Measurements from ENCODE around the gene CCDC170. TPM values are rescaled to one million over a fixed set of nuclear protein-coding genes. Genes with fewer than 3 reads are reported as not detected.
A peak's percentile ranks its signal among the peaks of the same experiment; 100 is the strongest.

CCDC170 gene
- total RNA-seq, 1 experiment from 2014 or later = 0.12 TPM

DNA sequence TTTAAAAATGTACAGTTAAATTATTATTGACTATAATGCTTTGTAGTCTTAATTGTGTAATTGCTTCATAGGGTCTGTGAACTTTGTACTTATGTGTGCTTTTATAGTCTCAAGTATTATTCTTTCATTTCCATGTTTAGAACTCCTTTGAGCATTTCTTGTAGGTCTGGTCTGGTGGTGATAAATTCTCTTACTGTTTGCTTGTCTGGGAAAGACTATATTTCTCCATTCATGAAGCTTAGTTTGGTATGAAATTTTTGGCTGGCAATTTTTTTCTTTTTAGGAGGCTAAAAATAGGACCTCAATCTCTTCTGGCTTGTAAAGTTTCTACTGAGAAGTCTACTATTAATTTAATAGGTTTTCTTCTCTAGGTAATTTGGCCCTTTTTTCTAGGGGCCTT is 67.4 kb downstream of the CCDC170 start:
- Histone ChIP-seq H2AFZ (ENCODE audit: low read depth, low read length, poor library complexity, severe bottlenecking) (no peak overlapping the region), H3K4me1 (ENCODE audit: control insufficient read depth in 1 of 2, insufficient read depth in 2 of 2, low read length in 2 of 2) (no peaks in the 10 kb centered on the region), H3K4me3 (replicated peaks in 1 of 2; ENCODE audit: low read depth in 1 of 2, low read length in 2 of 2) (no peak overlapping the region), H3K9me2 (ENCODE audit: insufficient read depth) (no peaks in the 10 kb centered on the region), H3K79me2 (ENCODE audit: insufficient read depth, low read length) (no peaks in the 10 kb centered on the region), H3K27me3 (ENCODE audit: insufficient read depth, low read length) (no peaks in the 10 kb centered on the region), H3K36me3 (ENCODE audit: control insufficient read depth in 1 of 2, insufficient read depth in 2 of 2, low read length in 2 of 2) (no peaks in the 10 kb centered on the region), H3K9ac (ENCODE audit: low read length) (no peak overlapping the region), H3K4me2 (ENCODE audit: low read length) (no peak overlapping the region), H3K9me3 (ENCODE audit: control insufficient read depth in 1 of 2, insufficient read depth in 1 of 2, low read depth in 1 of 2, low read length in 2 of 2) (peaks cover 0 to 9% of the 10 kb centered on the region in 2 experiments; a peak in 2 of 4 replicates), H4K20me1 (ENCODE audit: insufficient read depth) (no peaks in the 10 kb centered on the region), H3K27ac (ENCODE audit: low read depth, low read length) (no peak overlapping the region)
- DNase-seq (ENCODE audit: low read depth, low spot score) (no peak), ATAC-seq (no peak)
- peak; percentile 84; the same call in 1 of the 2 replicates for TF ChIP-seq CBX3 (IDR thresholded peaks at IDR 0.05; ENCODE audit: low read depth)
- no peak for TF ChIP-seq ZFX (IDR thresholded peaks at IDR 0.05)
- ChIA-PET CTCF (no interaction called here), RAD21 (ENCODE audit: low non-redundant PET in 1 of 2, low total read pairs in 2 of 2, uncharacterized antibody in 2 of 2, unreplicated experiment in 2 of 2) (no interaction called here), POLR2A (no interaction called here)
- intact Hi-C loops (cut with micrococcal nuclease) = no loop called here
- no TSS peak for BruUV-seq (replicated peaks)

DNA sequence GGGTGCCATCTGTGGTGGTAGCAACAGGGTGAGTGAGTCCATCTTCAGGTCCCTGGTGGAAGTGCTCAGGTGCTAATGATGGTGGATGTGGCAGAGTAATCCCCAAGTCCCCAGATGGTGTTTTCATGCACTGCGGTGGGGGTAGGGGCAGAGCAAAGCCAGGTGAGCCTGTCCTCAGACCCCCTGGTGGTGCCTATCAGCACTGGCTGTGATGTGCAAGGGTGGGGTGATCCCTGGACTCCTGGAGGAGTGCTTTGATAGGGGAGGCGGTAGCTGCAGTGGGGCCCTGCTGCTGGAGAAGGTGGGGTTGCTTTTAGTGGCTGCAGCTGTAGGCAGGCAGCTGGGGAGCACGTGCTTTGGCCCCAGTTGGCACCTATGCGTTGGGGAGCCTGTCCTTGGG is 70.8 kb downstream of the CCDC170 start:
- Histone ChIP-seq H3K27me3 (ENCODE audit: insufficient read depth, low read length) (no peaks in the 10 kb centered on the region), H3K79me2 (ENCODE audit: insufficient read depth, low read length) (no peaks in the 10 kb centered on the region), H3K36me3 (ENCODE audit: control insufficient read depth in 1 of 2, insufficient read depth in 2 of 2, low read length in 2 of 2) (no peaks in the 10 kb centered on the region), H2AFZ (ENCODE audit: low read depth, low read length, poor library complexity, severe bottlenecking) (no peak overlapping the region), H3K9me3 (ENCODE audit: control insufficient read depth in 1 of 2, insufficient read depth in 1 of 2, low read depth in 1 of 2, low read length in 2 of 2) (peaks cover 0 to 9% of the 10 kb centered on the region in 2 experiments; a peak in 2 of 4 replicates), H3K4me3 (replicated peaks in 1 of 2; ENCODE audit: low read depth in 1 of 2, low read length in 2 of 2) (no peak overlapping the region), H3K27ac (ENCODE audit: low read depth, low read length) (no peak overlapping the region), H3K4me2 (ENCODE audit: low read length) (no peak overlapping the region), H3K9ac (ENCODE audit: low read length) (no peak overlapping the region), H3K9me2 (ENCODE audit: insufficient read depth) (no peaks in the 10 kb centered on the region), H4K20me1 (ENCODE audit: insufficient read depth) (no peaks in the 10 kb centered on the region), H3K4me1 (ENCODE audit: control insufficient read depth in 1 of 2, insufficient read depth in 2 of 2, low read length in 2 of 2) (no peaks in the 10 kb centered on the region)
- CTCF ChIA-PET = no interaction called here
- RAD21 ChIA-PET (ENCODE audit: low non-redundant PET in 1 of 2, low total read pairs in 2 of 2, uncharacterized antibody in 2 of 2, unreplicated experiment in 2 of 2) = no interaction called here
- no TSS peak for BruUV-seq (replicated peaks)
- POLR2A ChIA-PET = no interaction called here
- DNase-seq (ENCODE audit: low read depth, low spot score) (no peak), ATAC-seq (peak; percentile 11; the same call in 1 of the 2 replicates)
- intact Hi-C loops (cut with micrococcal nuclease) = no loop called here
- TF ChIP-seq YY1 (IDR thresholded peaks at IDR 0.05; ENCODE audit: extremely low read depth, insufficient replicate concordance, low read depth, low read length) (no peak), EZH2 (IDR thresholded peaks at IDR 0.05) (no peak), TCF7L2 (IDR thresholded peaks at IDR 0.05; ENCODE audit: borderline replicate concordance, extremely low read depth, insufficient read depth, insufficient read length) (no peak), POLR2A (IDR thresholded peaks at IDR 0.05; ENCODE audit: borderline replicate concordance, extremely low read depth, insufficient read depth, insufficient read length) (no peak), ZFX (IDR thresholded peaks at IDR 0.05) (no peak), SRF (IDR thresholded peaks at IDR 0.05; ENCODE audit: low read depth) (no peak), ZNF274 (IDR thresholded peaks at IDR 0.05; ENCODE audit: low read depth, low read length) (no peak), EGR1 (IDR thresholded peaks at IDR 0.05; ENCODE audit: low read depth) (no peak)
- TF ChIP-seq, protein P1, sequence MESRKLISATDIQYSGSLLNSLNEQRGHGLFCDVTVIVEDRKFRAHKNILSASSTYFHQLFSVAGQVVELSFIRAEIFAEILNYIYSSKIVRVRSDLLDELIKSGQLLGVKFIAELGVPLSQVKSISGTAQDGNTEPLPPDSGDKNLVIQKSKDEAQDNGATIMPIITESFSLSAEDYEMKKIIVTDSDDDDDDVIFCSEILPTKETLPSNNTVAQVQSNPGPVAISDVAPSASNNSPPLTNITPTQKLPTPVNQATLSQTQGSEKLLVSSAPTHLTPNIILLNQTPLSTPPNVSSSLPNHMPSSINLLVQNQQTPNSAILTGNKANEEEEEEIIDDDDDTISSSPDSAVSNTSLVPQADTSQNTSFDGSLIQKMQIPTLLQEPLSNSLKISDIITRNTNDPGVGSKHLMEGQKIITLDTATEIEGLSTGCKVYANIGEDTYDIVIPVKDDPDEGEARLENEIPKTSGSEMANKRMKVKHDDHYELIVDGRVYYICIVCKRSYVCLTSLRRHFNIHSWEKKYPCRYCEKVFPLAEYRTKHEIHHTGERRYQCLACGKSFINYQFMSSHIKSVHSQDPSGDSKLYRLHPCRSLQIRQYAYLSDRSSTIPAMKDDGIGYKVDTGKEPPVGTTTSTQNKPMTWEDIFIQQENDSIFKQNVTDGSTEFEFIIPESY (IDR thresholded peaks at IDR 0.05; ENCODE audit: extremely low read depth, insufficient replicate concordance, low read length) = no peak
- TF ChIP-seq, protein P2, sequence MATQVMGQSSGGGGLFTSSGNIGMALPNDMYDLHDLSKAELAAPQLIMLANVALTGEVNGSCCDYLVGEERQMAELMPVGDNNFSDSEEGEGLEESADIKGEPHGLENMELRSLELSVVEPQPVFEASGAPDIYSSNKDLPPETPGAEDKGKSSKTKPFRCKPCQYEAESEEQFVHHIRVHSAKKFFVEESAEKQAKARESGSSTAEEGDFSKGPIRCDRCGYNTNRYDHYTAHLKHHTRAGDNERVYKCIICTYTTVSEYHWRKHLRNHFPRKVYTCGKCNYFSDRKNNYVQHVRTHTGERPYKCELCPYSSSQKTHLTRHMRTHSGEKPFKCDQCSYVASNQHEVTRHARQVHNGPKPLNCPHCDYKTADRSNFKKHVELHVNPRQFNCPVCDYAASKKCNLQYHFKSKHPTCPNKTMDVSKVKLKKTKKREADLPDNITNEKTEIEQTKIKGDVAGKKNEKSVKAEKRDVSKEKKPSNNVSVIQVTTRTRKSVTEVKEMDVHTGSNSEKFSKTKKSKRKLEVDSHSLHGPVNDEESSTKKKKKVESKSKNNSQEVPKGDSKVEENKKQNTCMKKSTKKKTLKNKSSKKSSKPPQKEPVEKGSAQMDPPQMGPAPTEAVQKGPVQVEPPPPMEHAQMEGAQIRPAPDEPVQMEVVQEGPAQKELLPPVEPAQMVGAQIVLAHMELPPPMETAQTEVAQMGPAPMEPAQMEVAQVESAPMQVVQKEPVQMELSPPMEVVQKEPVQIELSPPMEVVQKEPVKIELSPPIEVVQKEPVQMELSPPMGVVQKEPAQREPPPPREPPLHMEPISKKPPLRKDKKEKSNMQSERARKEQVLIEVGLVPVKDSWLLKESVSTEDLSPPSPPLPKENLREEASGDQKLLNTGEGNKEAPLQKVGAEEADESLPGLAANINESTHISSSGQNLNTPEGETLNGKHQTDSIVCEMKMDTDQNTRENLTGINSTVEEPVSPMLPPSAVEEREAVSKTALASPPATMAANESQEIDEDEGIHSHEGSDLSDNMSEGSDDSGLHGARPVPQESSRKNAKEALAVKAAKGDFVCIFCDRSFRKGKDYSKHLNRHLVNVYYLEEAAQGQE (IDR thresholded peaks at IDR 0.05; ENCODE audit: low read depth) = no peak
- TF ChIP-seq, protein P3, sequence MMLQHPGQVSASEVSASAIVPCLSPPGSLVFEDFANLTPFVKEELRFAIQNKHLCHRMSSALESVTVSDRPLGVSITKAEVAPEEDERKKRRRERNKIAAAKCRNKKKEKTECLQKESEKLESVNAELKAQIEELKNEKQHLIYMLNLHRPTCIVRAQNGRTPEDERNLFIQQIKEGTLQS (IDR thresholded peaks at IDR 0.05) = no peak
- TF ChIP-seq, protein P4, sequence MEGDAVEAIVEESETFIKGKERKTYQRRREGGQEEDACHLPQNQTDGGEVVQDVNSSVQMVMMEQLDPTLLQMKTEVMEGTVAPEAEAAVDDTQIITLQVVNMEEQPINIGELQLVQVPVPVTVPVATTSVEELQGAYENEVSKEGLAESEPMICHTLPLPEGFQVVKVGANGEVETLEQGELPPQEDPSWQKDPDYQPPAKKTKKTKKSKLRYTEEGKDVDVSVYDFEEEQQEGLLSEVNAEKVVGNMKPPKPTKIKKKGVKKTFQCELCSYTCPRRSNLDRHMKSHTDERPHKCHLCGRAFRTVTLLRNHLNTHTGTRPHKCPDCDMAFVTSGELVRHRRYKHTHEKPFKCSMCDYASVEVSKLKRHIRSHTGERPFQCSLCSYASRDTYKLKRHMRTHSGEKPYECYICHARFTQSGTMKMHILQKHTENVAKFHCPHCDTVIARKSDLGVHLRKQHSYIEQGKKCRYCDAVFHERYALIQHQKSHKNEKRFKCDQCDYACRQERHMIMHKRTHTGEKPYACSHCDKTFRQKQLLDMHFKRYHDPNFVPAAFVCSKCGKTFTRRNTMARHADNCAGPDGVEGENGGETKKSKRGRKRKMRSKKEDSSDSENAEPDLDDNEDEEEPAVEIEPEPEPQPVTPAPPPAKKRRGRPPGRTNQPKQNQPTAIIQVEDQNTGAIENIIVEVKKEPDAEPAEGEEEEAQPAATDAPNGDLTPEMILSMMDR (IDR thresholded peaks at IDR 0.05 in 2 of 3, conservative IDR thresholded peaks at IDR 0.05 in 1 of 3; ENCODE audit: borderline replicate concordance in 1 of 3, insufficient read depth in 1 of 3, low read depth in 2 of 3, low read length in 2 of 3) = no peak
